ENCODE data around the gene SMIM14.
"Not testable (repeated sequence)": the region's sequence is repeated elsewhere in the genome, so short reads cannot be mapped to it uniquely, and the experiment has no call there.

The SMIM14 gene

GRCh38 chr4:39626913-39627312 lies 11.8 kb downstream of the SMIM14 start:
- no peak for TF ChIP-seq CTCF (IDR thresholded peaks at IDR 0.05; ENCODE audit: low read depth, low read length, missing control alignments)
- DNase-seq (ENCODE audit: low read depth) = no peak
- H3K4me3 ChIP-seq (ENCODE audit: low read depth, low read length) = peak overlapping the region; percentile 23

- H3K4me3 ChIP-seq (ENCODE audit: low read depth, low read length) = peak overlapping the region; percentile 34
- TF ChIP-seq CTCF (IDR thresholded peaks at IDR 0.05; ENCODE audit: low read depth, low read length, missing control alignments) = no peak
- peak; percentile 70 for DNase-seq (ENCODE audit: low read depth)
Measured at GRCh38 chr4:39626261-39626660, 12.4 kb downstream of the SMIM14 start.

- TF ChIP-seq CTCF (IDR thresholded peaks at IDR 0.05; ENCODE audit: low read depth, low read length, missing control alignments) = no peak
- H3K4me3 ChIP-seq (ENCODE audit: low read depth, low read length) = no peak overlapping the region
- DNase-seq (ENCODE audit: low read depth) = no peak
Measured at GRCh38 chr4:39621582-39621981, 17.1 kb downstream of the SMIM14 start.

- DNase-seq (ENCODE audit: low read depth) = no peak
- no peak for TF ChIP-seq CTCF (IDR thresholded peaks at IDR 0.05; ENCODE audit: low read depth, low read length, missing control alignments)
- H3K4me3 ChIP-seq (ENCODE audit: low read depth, low read length) = no peak overlapping the region
Measured at GRCh38 chr4:39620551-39621313, 17.9 kb downstream of the SMIM14 start.

- no peak for TF ChIP-seq CTCF (IDR thresholded peaks at IDR 0.05; ENCODE audit: low read depth, low read length, missing control alignments)
- DNase-seq (ENCODE audit: low read depth) = no peak
- no peak overlapping the region for H3K4me3 ChIP-seq (ENCODE audit: low read depth, low read length)
Measured at GRCh38 chr4:39617534-39617933, 21.1 kb downstream of the SMIM14 start.

- no peak for DNase-seq (ENCODE audit: low read depth)
- no peak overlapping the region for H3K4me3 ChIP-seq (ENCODE audit: low read depth, low read length)
- TF ChIP-seq CTCF (IDR thresholded peaks at IDR 0.05; ENCODE audit: low read depth, low read length, missing control alignments) = no peak
Measured at GRCh38 chr4:39616651-39617050, 22.0 kb downstream of the SMIM14 start.

- not testable (repeated sequence) for H3K4me3 ChIP-seq (ENCODE audit: low read depth, low read length); DNase-seq (ENCODE audit: low read depth)
Measured at GRCh38 chr4:39616112-39616511, 22.6 kb downstream of the SMIM14 start.

All from GM12864 (cell line).